Hematopoietic multipotent progenitor cell treated with erythropoietin and hydrocortisone succinate and interleukin-3 and kit ligand, for 15 days (in vitro differentiated cells): ENCODE measurements around the gene CD84.
"Not testable (repeated sequence)": the region's sequence is repeated elsewhere in the genome, so short reads cannot be mapped to it uniquely, and the experiment has no call there.

Source experiments
- DNase-seq: peaks from one replicate; pipeline ENCODE4 v3.0.0-alpha.2; 2015; ENCODE audit warnings: low spot score

CD84 gene

GRCh38 chr1:160504651-160505050, 74.6 kb downstream of the CD84 start:
- DNase-seq, result no peak

GRCh38 chr1:160503087-160503486, 76.2 kb downstream of the CD84 start:
- DNase-seq, result no peak

- no peak for DNase-seq
Observed at GRCh38 chr1:160500321-160500990, 78.8 kb downstream of the CD84 start.

GRCh38 chr1:160499631-160500030, 79.7 kb downstream of the CD84 start:
- no peak for DNase-seq

- DNase-seq, result not testable (repeated sequence)
Observed at GRCh38 chr1:160498301-160499065, 80.8 kb downstream of the CD84 start.

- no peak for DNase-seq
Observed at GRCh38 chr1:160496334-160496733, 83.0 kb downstream of the CD84 start.

- DNase-seq, result peak; percentile 12
Observed at GRCh38 chr1:160494620-160495019, 84.7 kb downstream of the CD84 start.

- no peak for DNase-seq
Observed at GRCh38 chr1:160492617-160493016, 86.7 kb downstream of the CD84 start.

GRCh38 chr1:160491981-160492380, 87.3 kb downstream of the CD84 start:
- no peak for DNase-seq
